Fibroblast of gingiva (primary cell): Measurements from ENCODE around the gene SETDB1.
"Not testable (repeated sequence)": the region's sequence is repeated elsewhere in the genome, so short reads cannot be mapped to it uniquely, and the experiment has no call there.

Experiments used
- DNase-seq: peaks from one replicate; pipeline ENCODE4 v3.0.0-alpha.2; 2011; ENCODE audit warnings: low read depth

The SETDB1 gene

GRCh38 chr1:150926097-150926741 is at the start of gene SETDB1:
Gene SETDB1 (plus strand): TSS chr1:150926363. CDS start chr1:150927715, 1,352 bp downstream.
- DNase-seq: peak; percentile 94

- DNase-seq: peak; percentile 53
These were observed 47.2 kb upstream of the SETDB1 start for GRCh38 chr1:150878931-150879330.

GRCh38 chr1:150881331-150882070 is 44.7 kb upstream of the SETDB1 start:
- DNase-seq: peak; percentile 96

GRCh38 chr1:150883121-150883520 is 43.0 kb upstream of the SETDB1 start:
- not testable (repeated sequence) for DNase-seq

GRCh38 chr1:150887018-150887417 is 39.1 kb upstream of the SETDB1 start, which contains the start of gene CTXND2:
Gene CTXND2 (plus strand): TSS chr1:150887136. CDS start chr1:150912315, 25,179 bp downstream.
- no peak for DNase-seq

- no peak for DNase-seq
These were observed 37.4 kb upstream of the SETDB1 start for GRCh38 chr1:150888727-150889126.

GRCh38 chr1:150890033-150890416 is 36.1 kb upstream of the SETDB1 start:
- no peak for DNase-seq

- no peak for DNase-seq
These were observed 32.7 kb upstream of the SETDB1 start for GRCh38 chr1:150893336-150893913.

GRCh38 chr1:150895618-150896017 is 30.5 kb upstream of the SETDB1 start:
- DNase-seq: peak; percentile 71

- not testable (repeated sequence) for DNase-seq
These were observed 26.4 kb upstream of the SETDB1 start for GRCh38 chr1:150899795-150900194.

GRCh38 chr1:150902346-150902745 is 23.8 kb upstream of the SETDB1 start:
- no peak for DNase-seq

GRCh38 chr1:150902751-150903150 is 23.4 kb upstream of the SETDB1 start:
- DNase-seq: no peak

GRCh38 chr1:150905301-150905700 is 20.9 kb upstream of the SETDB1 start:
- DNase-seq: no peak

- DNase-seq: no peak
These were observed 19.8 kb upstream of the SETDB1 start for GRCh38 chr1:150906329-150906728.

- no peak for DNase-seq
These were observed 19.4 kb upstream of the SETDB1 start for GRCh38 chr1:150906813-150907212.

- no peak for DNase-seq
These were observed 16.5 kb upstream of the SETDB1 start for GRCh38 chr1:150909585-150910180.

GRCh38 chr1:150912623-150913022 is 13.5 kb upstream of the SETDB1 start:
- no peak for DNase-seq

- no peak for DNase-seq
These were observed 8.8 kb upstream of the SETDB1 start for GRCh38 chr1:150917387-150917786.

GRCh38 chr1:150922519-150922975 is 3.6 kb upstream of the SETDB1 start:
- DNase-seq: peak; percentile 75

- no peak for DNase-seq
These were observed 1.1 kb upstream of the SETDB1 start for GRCh38 chr1:150925080-150925479.

- no peak for DNase-seq
These were observed 1.5 kb downstream of the SETDB1 start for GRCh38 chr1:150927624-150928023.

- DNase-seq: peak; percentile 35
These were observed 2.1 kb downstream of the SETDB1 start for GRCh38 chr1:150928286-150928685.

- not testable (repeated sequence) for DNase-seq
These were observed 2.6 kb downstream of the SETDB1 start for GRCh38 chr1:150928775-150929174.
